Colonic mucosa (tissue), 4 donors: ENCODE results near the gene CKM. TPM values are rescaled to one million over a fixed set of nuclear protein-coding genes. Genes with fewer than 3 reads are reported as not detected.

Experiments used
- DNase-seq: peaks from one replicate; pipeline ENCODE4 v3.0.0-alpha.2; 2020
- H3K27ac ChIP-seq: fragments of 200-600 bp; one replicate; pipeline ENCODE4 v1.8.0; 2021
- H3K27me3 ChIP-seq: fragments of 200-600 bp; one replicate; pipeline ENCODE4 v1.8.0; 2021
- H3K36me3 ChIP-seq: fragments of 200-600 bp; one replicate; pipeline ENCODE4 v1.8.0; 2021
- H3K4me1 ChIP-seq: fragments of 200-600 bp; one replicate; pipeline ENCODE4 v1.8.0; 2021; ENCODE audit warnings: mild to moderate bottlenecking
- H3K4me3 ChIP-seq: fragments of 200-600 bp; one replicate; pipeline ENCODE4 v1.8.0; 2021
- H3K9ac ChIP-seq, 2 donors: one replicate each; pipeline ENCODE4 v1.7.0; 2013; ENCODE audit warnings: control low read depth in 2 of 2, low read depth in 2 of 2, low read length in 2 of 2
- H3K9me3 ChIP-seq: fragments of 200-600 bp; one replicate; pipeline ENCODE4 v1.8.0; 2021
- CTCF ChIP-seq: fragments of 200-600 bp; IDR thresholded peaks from one replicate; pipeline ENCODE4 v1.8.0; 2022; ENCODE audit warnings: antibody characterized with exemption, mild to moderate bottlenecking
- intact Hi-C: fragments of 100-400 bp; cut with DNase I; formaldehyde crosslinking; loops from one replicate; pipeline ENCODE4 v1.14.1; 2022
- total RNA-seq, 2 donors: library from RNA; stranded (reverse); fragmentation: NEBNext Ultra II Directional in 1 of 2; extraction: Animal tissue kit (Norgen Biotek cat#: 25700) in 1 of 2; gene quantifications; one replicate each; pipeline ENCODE4 v1.2.1, GENCODE V29; 2021
- donor health status: healthy.
- donor health status: DM: no; HTN: no; CAD: no.
- donor health status: DM: no; HTN: no; CAD: no.

Gene CKM
- total RNA-seq, 2 donors from 2014 or later, result 0.53 TPM; not detected in 1

- no peaks in the 10 kb centered on the region for H3K4me1 ChIP-seq
- no peak overlapping the region for H3K27ac ChIP-seq
- no peak for DNase-seq
- no peaks in the 10 kb centered on the region for H3K9me3 ChIP-seq
- H3K36me3 ChIP-seq, result no peaks in the 10 kb centered on the region
- TF ChIP-seq CTCF, result no peak
- H3K9ac ChIP-seq, result no peak overlapping the region
- no peak overlapping the region for H3K4me3 ChIP-seq
- peaks cover 8% of the 10 kb centered on the region for H3K27me3 ChIP-seq
- intact Hi-C loops, result no loop called here
Measured at GRCh38 chr19:45344621-45345505, 22.2 kb upstream of the CKM start.

GRCh38 chr19:45342911-45343310, 20.2 kb upstream of the CKM start:
- Histone ChIP-seq H3K9me3 (no peaks in the 10 kb centered on the region), H3K27ac (no peak overlapping the region), H3K4me1 (no peaks in the 10 kb centered on the region), H3K27me3 (peaks cover 8% of the 10 kb centered on the region), H3K36me3 (no peaks in the 10 kb centered on the region), H3K9ac (no peak overlapping the region), H3K4me3 (no peak overlapping the region)
- intact Hi-C loops, result no loop called here
- TF ChIP-seq CTCF, result no peak
- no peak for DNase-seq

- intact Hi-C loops, result no loop called here
- TF ChIP-seq CTCF, result no peak
- H3K4me3 ChIP-seq, result peak overlapping the region; percentile 15
- no peaks in the 10 kb centered on the region for H3K9me3 ChIP-seq
- H3K36me3 ChIP-seq, result no peaks in the 10 kb centered on the region
- DNase-seq, result no peak
- no peak overlapping the region for H3K27ac ChIP-seq
- H3K4me1 ChIP-seq, result no peaks in the 10 kb centered on the region
- H3K27me3 ChIP-seq, result peaks cover 8% of the 10 kb centered on the region
- no peak overlapping the region for H3K9ac ChIP-seq
Measured at GRCh38 chr19:45340899-45341453, 18.3 kb upstream of the CKM start.

GRCh38 chr19:45340232-45340898, 17.7 kb upstream of the CKM start, which contains the start of gene KLC3:
Gene KLC3, plus strand, starts transcription at chr19:45340750. Its CDS starts 4,792 bp downstream, at chr19:45345542.
- peaks cover 6% of the 10 kb centered on the region for H3K27me3 ChIP-seq
- peak within 1 kb of the TSS; percentile 15 for H3K4me3 ChIP-seq
- TF ChIP-seq CTCF, result no peak

GRCh38 chr19:45339629-45340028, 17.0 kb upstream of the CKM start:
- no peak overlapping the region for H3K9ac ChIP-seq
- TF ChIP-seq CTCF, result no peak
- H3K4me1 ChIP-seq, result no peaks in the 10 kb centered on the region
- no peak overlapping the region for H3K4me3 ChIP-seq
- no peaks in the 10 kb centered on the region for H3K27me3 ChIP-seq
- DNase-seq, result no peak
- no peak overlapping the region for H3K27ac ChIP-seq
- intact Hi-C loops, result no loop called here
- H3K36me3 ChIP-seq, result no peaks in the 10 kb centered on the region
- no peaks in the 10 kb centered on the region for H3K9me3 ChIP-seq

More at GRCh38 chr19:45340232-45340898, 17.7 kb upstream of the CKM start, which contains the start of gene KLC3:
- no peak within 1 kb of the TSS for H3K27ac ChIP-seq
- no peaks in the 10 kb centered on the region for H3K9me3 ChIP-seq
- peak; percentile 63 for DNase-seq
- no peaks in the 10 kb centered on the region for H3K4me1 ChIP-seq
- no peaks in the 10 kb centered on the region for H3K36me3 ChIP-seq
- intact Hi-C loops, result no loop called here
- no peak within 1 kb of the TSS for H3K9ac ChIP-seq
